ENCODE measurements around the gene TPPP3.

Gene TPPP3

GRCh38 chr16:67393111-67393787 is at the start of gene TPPP3:
Gene TPPP3, minus strand, starts transcription at chr16:67393498. Its CDS starts 2,387 bp downstream, at chr16:67391111.
- peak; percentile 96 for DNase-seq (ENCODE audit: low spot score)

- no peak for DNase-seq (ENCODE audit: low spot score)
These were observed 49.4 kb upstream of the TPPP3 start for GRCh38 chr16:67442581-67443255.

GRCh38 chr16:67441907-67442306 is 48.6 kb upstream of the TPPP3 start:
- DNase-seq (ENCODE audit: low spot score): no peak

- DNase-seq (ENCODE audit: low spot score): no peak
These were observed 48.0 kb upstream of the TPPP3 start for GRCh38 chr16:67441271-67441753.

- no peak for DNase-seq (ENCODE audit: low spot score)
These were observed 45.6 kb upstream of the TPPP3 start for GRCh38 chr16:67438824-67439393.

- no peak for DNase-seq (ENCODE audit: low spot score)
These were observed 44.9 kb upstream of the TPPP3 start for GRCh38 chr16:67438098-67438791.

- no peak for DNase-seq (ENCODE audit: low spot score)
These were observed 44.2 kb upstream of the TPPP3 start for GRCh38 chr16:67437513-67437912.

GRCh38 chr16:67436640-67437193 is 43.4 kb upstream of the TPPP3 start:
- no peak for DNase-seq (ENCODE audit: low spot score)

GRCh38 chr16:67435758-67436164 is 42.5 kb upstream of the TPPP3 start:
- no peak for DNase-seq (ENCODE audit: low spot score)

GRCh38 chr16:67433131-67433719 is 39.9 kb upstream of the TPPP3 start:
- no peak for DNase-seq (ENCODE audit: low spot score)

GRCh38 chr16:67432506-67432890 is 39.2 kb upstream of the TPPP3 start:
- DNase-seq (ENCODE audit: low spot score): no peak

- DNase-seq (ENCODE audit: low spot score): no peak
These were observed 38.6 kb upstream of the TPPP3 start for GRCh38 chr16:67431775-67432505.

GRCh38 chr16:67430977-67431774 is 37.9 kb upstream of the TPPP3 start, which contains the start of gene HSD11B2:
Gene HSD11B2, plus strand, starts transcription at chr16:67431121. Its CDS starts 128 bp downstream, at chr16:67431249.
- peak; percentile 72 for DNase-seq (ENCODE audit: low spot score)

GRCh38 chr16:67430504-67430976 is 37.2 kb upstream of the TPPP3 start:
- DNase-seq (ENCODE audit: low spot score): peak; percentile 39

- DNase-seq (ENCODE audit: low spot score): no peak
These were observed 36.7 kb upstream of the TPPP3 start for GRCh38 chr16:67429799-67430503.

GRCh38 chr16:67429053-67429798 is 35.9 kb upstream of the TPPP3 start:
- DNase-seq (ENCODE audit: low spot score): no peak

- peak; percentile 81 for DNase-seq (ENCODE audit: low spot score)
These were observed 34.9 kb upstream of the TPPP3 start for GRCh38 chr16:67428146-67428731.

GRCh38 chr16:67426950-67427349 is 33.7 kb upstream of the TPPP3 start:
- DNase-seq (ENCODE audit: low spot score): no peak

Data from hepatic stellate cell (primary cell).